ENCODE results near the gene TOM1L2.

TOM1L2 gene

DNA sequence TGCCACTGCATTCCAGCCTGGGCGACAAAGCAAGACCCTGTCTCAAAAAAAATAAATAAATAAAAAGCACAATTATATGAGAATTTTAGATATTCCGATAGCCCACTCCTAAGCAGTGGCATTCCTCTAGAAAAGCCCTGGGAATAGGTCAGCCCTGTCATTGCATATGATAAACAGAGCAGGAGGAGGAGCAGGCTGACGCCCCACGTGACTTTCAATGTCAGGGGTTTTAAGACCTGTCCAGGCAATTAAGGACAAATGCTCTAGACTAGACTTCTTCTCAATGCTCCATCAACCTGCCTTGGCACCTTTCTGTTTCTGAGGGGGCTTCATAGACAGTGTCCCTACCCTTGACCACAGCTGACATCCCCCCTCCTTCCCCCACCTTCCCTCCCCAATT lies 7.5 kb downstream of the TOM1L2 start:
- H3K27me3 ChIP-seq (ENCODE audit: insufficient read depth, low read depth), result no peaks in the 10 kb centered on the region
- H3K4me1 ChIP-seq (ENCODE audit: low read depth, poor library complexity, severe bottlenecking), result peaks cover 44% of the 10 kb centered on the region
- no peak overlapping the region for H3K4me3 ChIP-seq (IDR thresholded peaks at IDR 0.05; ENCODE audit: insufficient read depth, low read depth, low read length)

GRCh38 chr17:17963694-17964436 lies 8.3 kb downstream of the TOM1L2 start:
- H4K20me1 ChIP-seq (ENCODE audit: insufficient read depth), result no peaks in the 10 kb centered on the region
- no peaks in the 10 kb centered on the region for H3K27me3 ChIP-seq (ENCODE audit: insufficient read depth, low read depth)
- no peak overlapping the region for H2AFZ ChIP-seq (ENCODE audit: low read depth)
- no peak overlapping the region for H3K9ac ChIP-seq
- H3K36me3 ChIP-seq (ENCODE audit: insufficient read depth), result no peaks in the 10 kb centered on the region
- peaks cover 44% of the 10 kb centered on the region for H3K4me1 ChIP-seq (ENCODE audit: low read depth, poor library complexity, severe bottlenecking)
- H3K27ac ChIP-seq, result no peak overlapping the region
- no peaks in the 10 kb centered on the region for H3K79me2 ChIP-seq (ENCODE audit: insufficient read depth, low read depth)
- no peak overlapping the region for H3K4me3 ChIP-seq (IDR thresholded peaks at IDR 0.05; ENCODE audit: insufficient read depth, low read depth, low read length)
- no peak for TF ChIP-seq CTCF (conservative IDR thresholded peaks at IDR 0.05; ENCODE audit: low read depth, low read length)
- peak overlapping the region; percentile 10; the same call in 1 of the 2 replicates for H3K4me2 ChIP-seq

More for the DNA sequence above, 7.5 kb downstream of the TOM1L2 start:
- TF ChIP-seq CTCF (conservative IDR thresholded peaks at IDR 0.05; ENCODE audit: low read depth, low read length), result no peak
- no peaks in the 10 kb centered on the region for H4K20me1 ChIP-seq (ENCODE audit: insufficient read depth)
- no peaks in the 10 kb centered on the region for H3K79me2 ChIP-seq (ENCODE audit: insufficient read depth, low read depth)
- no peaks in the 10 kb centered on the region for H3K36me3 ChIP-seq (ENCODE audit: insufficient read depth)
- H2AFZ ChIP-seq (ENCODE audit: low read depth), result no peak overlapping the region
- H3K27ac ChIP-seq, result no peak overlapping the region
- H3K9ac ChIP-seq, result no peak overlapping the region
- H3K4me2 ChIP-seq, result no peak overlapping the region

- Histone ChIP-seq H4K20me1 (ENCODE audit: insufficient read depth) (no peaks in the 10 kb centered on the region), H3K4me2 (no peak overlapping the region; the same call in 1 of the 2 replicates), H3K27ac (no peak overlapping the region), H3K9ac (no peak overlapping the region), H3K4me3 (IDR thresholded peaks at IDR 0.05; ENCODE audit: insufficient read depth, low read depth, low read length) (no peak overlapping the region), H2AFZ (ENCODE audit: low read depth) (no peak overlapping the region), H3K27me3 (ENCODE audit: insufficient read depth, low read depth) (no peaks in the 10 kb centered on the region), H3K4me1 (ENCODE audit: low read depth, poor library complexity, severe bottlenecking) (peaks cover 44% of the 10 kb centered on the region), H3K36me3 (ENCODE audit: insufficient read depth) (no peaks in the 10 kb centered on the region), H3K79me2 (ENCODE audit: insufficient read depth, low read depth) (no peaks in the 10 kb centered on the region)
- no peak for TF ChIP-seq CTCF (conservative IDR thresholded peaks at IDR 0.05; ENCODE audit: low read depth, low read length)
Observed at GRCh38 chr17:17963066-17963465, 9.1 kb downstream of the TOM1L2 start.

DNA sequence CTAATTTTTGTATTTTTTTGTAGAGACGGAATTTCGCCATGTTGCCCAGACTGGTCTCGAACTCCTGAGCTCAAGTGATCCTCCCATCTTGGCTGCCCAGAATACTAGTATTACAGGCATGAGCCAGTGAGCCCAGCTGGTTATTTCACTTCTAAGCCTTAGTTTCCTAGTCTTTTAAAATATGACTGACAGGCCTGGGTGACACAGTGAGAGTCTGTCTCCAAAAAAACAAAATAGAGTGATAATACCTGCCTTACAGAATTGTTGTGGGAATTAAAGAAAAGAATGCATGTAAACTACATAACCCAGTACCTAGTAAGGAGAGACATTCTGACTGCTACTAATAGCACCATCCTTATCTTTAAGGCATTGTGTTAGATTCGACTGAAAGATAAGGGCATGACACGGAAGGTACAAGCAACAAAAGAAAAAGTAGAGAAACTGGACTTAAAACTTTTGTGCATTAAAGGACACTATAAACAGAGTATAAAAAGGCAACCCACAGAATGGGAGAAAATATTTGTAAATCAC lies 11.6 kb downstream of the TOM1L2 start:
- H3K79me2 ChIP-seq (ENCODE audit: insufficient read depth, low read depth), result no peaks in the 10 kb centered on the region
- no peak overlapping the region for H3K4me3 ChIP-seq (IDR thresholded peaks at IDR 0.05; ENCODE audit: insufficient read depth, low read depth, low read length)
- no peak for TF ChIP-seq CTCF (conservative IDR thresholded peaks at IDR 0.05; ENCODE audit: low read depth, low read length)
- H3K27ac ChIP-seq, result no peak overlapping the region
- H3K4me1 ChIP-seq (ENCODE audit: low read depth, poor library complexity, severe bottlenecking), result peaks cover 25% of the 10 kb centered on the region
- H3K9ac ChIP-seq, result no peak overlapping the region
- no peaks in the 10 kb centered on the region for H3K27me3 ChIP-seq (ENCODE audit: insufficient read depth, low read depth)
- no peaks in the 10 kb centered on the region for H3K36me3 ChIP-seq (ENCODE audit: insufficient read depth)
- H4K20me1 ChIP-seq (ENCODE audit: insufficient read depth), result no peaks in the 10 kb centered on the region
- H3K4me2 ChIP-seq, result no peak overlapping the region
- H2AFZ ChIP-seq (ENCODE audit: low read depth), result no peak overlapping the region
